GM06990 (cell line): Measurements from ENCODE around the gene CLNK.
A peak's percentile ranks its signal among the peaks of the same experiment; 100 is the strongest.

Experiments
- DNase-seq: peaks from one replicate; pipeline ENCODE4 v3.0.0-alpha.2; 2011; ENCODE audit not compliant: insufficient read length; ENCODE audit errors: extremely low read depth
- H3K27me3 ChIP-seq: replicated peaks from 2 replicates; pipeline ENCODE4 v1.6.0; 2011; ENCODE audit warnings: low read length; ENCODE audit not compliant: control insufficient read depth, insufficient read depth
- H3K36me3 ChIP-seq: 2 replicates; pipeline ENCODE4 v1.5.1; 2011; ENCODE audit warnings: low read length; ENCODE audit not compliant: control insufficient read depth, insufficient read depth
- H3K4me3 ChIP-seq: replicated peaks from 2 replicates; pipeline ENCODE4 v1.5.1; 2011; ENCODE audit warnings: low read depth, mild to moderate bottlenecking, control low read depth, low read length
- CTCF ChIP-seq: IDR thresholded peaks from 2 replicates; pipeline ENCODE4 v1.5.1; 2011; ENCODE audit warnings: low read length, control low read depth, mild to moderate bottlenecking, inconsistent platforms; ENCODE audit not compliant: insufficient read depth, poor library complexity, severe bottlenecking

The CLNK gene

GRCh38 chr4:10532155-10532554 is 152.4 kb downstream of the CLNK start:
- no peak for DNase-seq
- no peak for TF ChIP-seq CTCF
- Histone ChIP-seq H3K4me3 (no peak overlapping the region), H3K27me3 (no peaks in the 10 kb centered on the region; the same call in none of the 2 replicates), H3K36me3 (no peaks in the 10 kb centered on the region)

- Histone ChIP-seq H3K36me3 (no peaks in the 10 kb centered on the region), H3K4me3 (no peak overlapping the region), H3K27me3 (no peaks in the 10 kb centered on the region; the same call in none of the 2 replicates)
- TF ChIP-seq CTCF = no peak
- DNase-seq = no peak
These were observed 154.3 kb downstream of the CLNK start for GRCh38 chr4:10530137-10530786.

- no peak for DNase-seq
- Histone ChIP-seq H3K27me3 (no peaks in the 10 kb centered on the region; the same call in none of the 2 replicates), H3K4me3 (no peak overlapping the region), H3K36me3 (no peaks in the 10 kb centered on the region)
- TF ChIP-seq CTCF = no peak
These were observed 155.1 kb downstream of the CLNK start for GRCh38 chr4:10529291-10530136.

- no peak for DNase-seq
- no peak for TF ChIP-seq CTCF
- Histone ChIP-seq H3K4me3 (no peak overlapping the region), H3K36me3 (no peaks in the 10 kb centered on the region), H3K27me3 (no peaks in the 10 kb centered on the region; the same call in 1 of the 2 replicates)
These were observed 157.1 kb downstream of the CLNK start for GRCh38 chr4:10527438-10527837.

GRCh38 chr4:10526429-10527222 is 157.9 kb downstream of the CLNK start:
- no peaks in the 10 kb centered on the region for H3K36me3 ChIP-seq
- H3K27me3 ChIP-seq = no peaks in the 10 kb centered on the region; the same call in 1 of the 2 replicates
- no peak for DNase-seq
- no peak overlapping the region for H3K4me3 ChIP-seq
- peak; percentile 14 for TF ChIP-seq CTCF
